Activated CD4-positive, alpha-beta T cell treated with anti-CD3 and anti-CD28 coated beads, Interleukin-2, amount 50 U/mL, for 4 hours (primary cell): ENCODE results near the gene S1PR3.

Experiments
- DNase-seq, 2 experiments: peaks; one replicate each; pipeline ENCODE4 v3.0.0-alpha.2; 2020

S1PR3 gene

GRCh38 chr9:88993871-88994460, 2.7 kb downstream of the S1PR3 start:
- DNase-seq = no peak

- no peak for DNase-seq
These were observed 3.4 kb downstream of the S1PR3 start for GRCh38 chr9:88994469-88995199.

GRCh38 chr9:88995200-88995577, 3.9 kb downstream of the S1PR3 start:
- DNase-seq = no peak

GRCh38 chr9:88995627-88996026, 4.4 kb downstream of the S1PR3 start:
- DNase-seq = no peak

- no peak for DNase-seq
These were observed 5.0 kb downstream of the S1PR3 start for GRCh38 chr9:88996046-88996920.

GRCh38 chr9:88996921-88997235, 5.6 kb downstream of the S1PR3 start:
- DNase-seq = no peak

GRCh38 chr9:88997646-88998045, 6.4 kb downstream of the S1PR3 start:
- DNase-seq = no peak

GRCh38 chr9:88998503-88998902, 7.2 kb downstream of the S1PR3 start:
- DNase-seq = no peak

- DNase-seq = no peak
These were observed 7.6 kb downstream of the S1PR3 start for GRCh38 chr9:88998911-88999310.

GRCh38 chr9:89000371-89000781, 9.1 kb downstream of the S1PR3 start:
- DNase-seq = no peak

- peak; percentile 71 to 76 for DNase-seq
These were observed 10.0 kb downstream of the S1PR3 start for GRCh38 chr9:89000973-89001916.

- DNase-seq = no peak
These were observed 10.8 kb downstream of the S1PR3 start for GRCh38 chr9:89001917-89002540.

GRCh38 chr9:89002987-89003386, 11.7 kb downstream of the S1PR3 start:
- DNase-seq = no peak

GRCh38 chr9:89005323-89005722, 14.1 kb downstream of the S1PR3 start:
- no peak for DNase-seq

- DNase-seq = no peak
These were observed 15.0 kb downstream of the S1PR3 start for GRCh38 chr9:89006267-89006666.

GRCh38 chr9:89006996-89007967, 16.0 kb downstream of the S1PR3 start:
- DNase-seq = no peak

- no peak for DNase-seq
These were observed 16.9 kb downstream of the S1PR3 start for GRCh38 chr9:89008055-89008743.

GRCh38 chr9:89008744-89009545, 17.7 kb downstream of the S1PR3 start:
- no peak for DNase-seq

GRCh38 chr9:89009546-89009840, 18.2 kb downstream of the S1PR3 start:
- no peak for DNase-seq

- DNase-seq = no peak
These were observed 18.8 kb downstream of the S1PR3 start for GRCh38 chr9:89010056-89010455.
